Caco-2 (cell line): Measurements from ENCODE around the gene VPS35. TPM values are rescaled to one million over a fixed set of nuclear protein-coding genes. Genes with fewer than 3 reads are reported as not detected.

Experiments used
- BruUV-seq: library from RNA; stranded (reverse); fragments of 400-500 nt; replicated peaks from 2 replicates; lab custom pipeline; 2021; lab: Mats Ljungman, UMichigan
- CTCF ChIA-PET: fragments of 300-600 bp; sonication (Branson Sonifier 250); formaldehyde crosslinking; loops from one replicate; lab custom pipeline; 2022; ENCODE audit warnings: antibody characterized with exemption; lab: Charles Lee
- POLR2A ChIA-PET: fragments of 300-600 bp; sonication (Branson Sonifier 250); formaldehyde crosslinking; loops from one replicate; lab custom pipeline; 2022; ENCODE audit warnings: antibody characterized with exemption; lab: Charles Lee
- DNase-seq, 2 experiments: peaks; one replicate each; pipeline versions ENCODE4 v3.0.0 to v3.0.0-alpha.2; 2020 to 2022
- H3K27me3 ChIP-seq: replicated peaks from 2 replicates; pipeline ENCODE4 v1.6.0; 2011; ENCODE audit warnings: low read length; ENCODE audit not compliant: control insufficient read depth, insufficient read depth
- H3K36me3 ChIP-seq: 2 replicates; pipeline ENCODE4 v1.5.1; 2011; ENCODE audit warnings: low read length; ENCODE audit not compliant: control insufficient read depth, insufficient read depth
- H3K4me1 ChIP-seq: fragments of 250-450 bp; sonication (Bioruptor Pico); 2 replicates; pipeline ENCODE4 v1.5.1; 2020; ENCODE audit warnings: mild to moderate bottlenecking
- H3K4me3 ChIP-seq: 2 replicates; pipeline ENCODE4 v1.5.1; 2011; ENCODE audit warnings: low read depth, mild to moderate bottlenecking, control low read depth, low read length
- H3K9me3 ChIP-seq: fragments of 250-450 bp; sonication (Bioruptor Pico); 2 replicates; pipeline ENCODE4 v1.5.1; 2020; ENCODE audit warnings: mild to moderate bottlenecking, moderate library complexity
- H3K27ac Mint-ChIP-seq: one replicate; pipeline ENCODE4 v1.8.0; 2022; ENCODE audit warnings: mixed read lengths; ENCODE audit not compliant: unreplicated experiment
- H3K27me3 Mint-ChIP-seq: one replicate; pipeline ENCODE4 v1.8.0; 2022; ENCODE audit warnings: mixed read lengths; ENCODE audit not compliant: insufficient read depth, unreplicated experiment
- H3K36me3 Mint-ChIP-seq: one replicate; pipeline ENCODE4 v1.8.0; 2022; ENCODE audit warnings: mild to moderate bottlenecking, mixed read lengths; ENCODE audit not compliant: insufficient read depth, unreplicated experiment
- H3K4me1 Mint-ChIP-seq: one replicate; pipeline ENCODE4 v1.8.0; 2022; ENCODE audit warnings: low read depth, mixed read lengths; ENCODE audit not compliant: unreplicated experiment
- H3K4me3 Mint-ChIP-seq: one replicate; pipeline ENCODE4 v1.8.0; 2022; ENCODE audit warnings: mild to moderate bottlenecking, moderate library complexity, mixed read lengths; ENCODE audit not compliant: unreplicated experiment
- H3K9me3 Mint-ChIP-seq: one replicate; pipeline ENCODE4 v1.8.0; 2022; ENCODE audit warnings: mixed read lengths; ENCODE audit not compliant: unreplicated experiment
- CTCF ChIP-seq, 2 experiments: fragments of 200-600 bp in 1 of 2; IDR thresholded peaks; 1 replicate in 1 of 2; 2 replicates in 1 of 2; pipeline versions ENCODE4 v1.5.1 to v1.8.0; 2011 to 2022; ENCODE audit warnings: antibody characterized with exemption in 1 of 2, control low read depth in 1 of 2, inconsistent platforms in 1 of 2, low read depth in 1 of 2, low read length in 1 of 2, mild to moderate bottlenecking in 1 of 2, moderate library complexity in 1 of 2; ENCODE audit not compliant: insufficient read depth in 1 of 2, severe bottlenecking in 1 of 2, unreplicated experiment in 1 of 2
- intact Hi-C: fragments of 100-400 bp; cut with micrococcal nuclease; formaldehyde crosslinking; loops from one replicate; pipeline ENCODE4 v1.10.0; 2022; ENCODE audit not compliant: unreplicated experiment
- total RNA-seq: library from RNA; stranded (reverse); gene quantifications from 2 replicates; pipeline ENCODE4 v1.2.3, GENCODE V29; 2022

Gene VPS35
- total RNA-seq, 1 experiment from 2014 or later, result 120 TPM

- H3K4me1 ChIP-seq, result peaks cover 11% of the 10 kb centered on the region; the same call in 1 of the 2 replicates
- no TSS peak for BruUV-seq
- intact Hi-C loops, result no loop called here
- Mint-ChIP-seq H3K9me3 (no peaks in the 10 kb centered on the region), H3K27me3 (no peaks in the 10 kb centered on the region), H3K27ac (no peak overlapping the region), H3K4me1 (peaks cover 10% of the 10 kb centered on the region), H3K4me3 (no peak overlapping the region), H3K36me3 (peaks cover 51% of the 10 kb centered on the region)
- CTCF ChIA-PET, result no interaction called here
- H3K36me3 ChIP-seq, result no peaks in the 10 kb centered on the region
- no peaks in the 10 kb centered on the region for H3K27me3 ChIP-seq
- H3K9me3 ChIP-seq, result no peaks in the 10 kb centered on the region
- DNase-seq, result no peak
- no peak for TF ChIP-seq CTCF (IDR thresholded peaks at IDR 0.05; ENCODE audit: insufficient read depth in 1 of 2, low read depth in 1 of 2, low read length in 1 of 2, severe bottlenecking in 1 of 2, unreplicated experiment in 1 of 2)
- POLR2A ChIA-PET, result no interaction called here
- H3K4me3 ChIP-seq, result no peak overlapping the region
Measured at GRCh38 chr16:46693598-46693997, 4.6 kb upstream of the VPS35 start.

GRCh38 chr16:46691726-46692125 lies 2.7 kb upstream of the VPS35 start:
- CTCF ChIA-PET, result interaction anchor here (2.0 kb wide), 1 partner anchor 18 kb away, joined by 11 read pairs; no protein-coding TSS in a partner anchor
- Histone ChIP-seq H3K9me3 (no peaks in the 10 kb centered on the region), H3K36me3 (no peaks in the 10 kb centered on the region), H3K4me3 (no peak overlapping the region), H3K4me1 (peaks cover 19% of the 10 kb centered on the region), H3K27me3 (no peaks in the 10 kb centered on the region)
- no TSS peak for BruUV-seq
- intact Hi-C loops, result no loop called here
- H3K27ac Mint-ChIP-seq, result no peak overlapping the region
- no peaks in the 10 kb centered on the region for H3K9me3 Mint-ChIP-seq
- no peak overlapping the region for H3K4me3 Mint-ChIP-seq
- H3K27me3 Mint-ChIP-seq, result no peaks in the 10 kb centered on the region
- peaks cover 20% of the 10 kb centered on the region for H3K4me1 Mint-ChIP-seq
- POLR2A ChIA-PET, result no interaction called here
- TF ChIP-seq CTCF (IDR thresholded peaks at IDR 0.05; ENCODE audit: insufficient read depth in 1 of 2, low read depth in 1 of 2, low read length in 1 of 2, severe bottlenecking in 1 of 2, unreplicated experiment in 1 of 2), result no peak
- peaks cover 50% of the 10 kb centered on the region for H3K36me3 Mint-ChIP-seq
- no peak for DNase-seq

- POLR2A ChIA-PET, result interaction anchor here (0.8 to 1.7 kb wide), 2 partner anchors 58 to 99 kb away, joined by 3 to 8 read pairs; no protein-coding TSS in a partner anchor
- H3K4me3 Mint-ChIP-seq, result no peak overlapping the region
- peaks cover 23% of the 10 kb centered on the region for H3K4me1 Mint-ChIP-seq
- TSS peak; percentile 32 for BruUV-seq
- Histone ChIP-seq H3K4me3 (peak overlapping the region; percentile 71), H3K4me1 (peaks cover 31% of the 10 kb centered on the region), H3K27me3 (no peaks in the 10 kb centered on the region), H3K36me3 (no peaks in the 10 kb centered on the region), H3K9me3 (no peaks in the 10 kb centered on the region)
- H3K9me3 Mint-ChIP-seq, result no peaks in the 10 kb centered on the region
- no peak for TF ChIP-seq CTCF (IDR thresholded peaks at IDR 0.05; ENCODE audit: insufficient read depth in 1 of 2, low read depth in 1 of 2, low read length in 1 of 2, severe bottlenecking in 1 of 2, unreplicated experiment in 1 of 2)
- intact Hi-C loops, result loop anchor here (1.0 kb wide), 1 partner anchor 17 kb away; no protein-coding TSS in a partner anchor
- CTCF ChIA-PET, result interaction anchor here (0.7 to 2.0 kb wide), 5 partner anchors 17 to 569 kb away, joined by 3 to 11 read pairs (median 7); no protein-coding TSS in a partner anchor
- peaks cover 38% of the 10 kb centered on the region for H3K36me3 Mint-ChIP-seq
- H3K27ac Mint-ChIP-seq, result no peak overlapping the region
- no peaks in the 10 kb centered on the region for H3K27me3 Mint-ChIP-seq
- no peak for DNase-seq
Measured at GRCh38 chr16:46690281-46691178, 1.6 kb upstream of the VPS35 start.
